ENCODE measurements around the gene VPS9D1. TPM values are rescaled to one million over a fixed set of nuclear protein-coding genes. Genes with fewer than 3 reads are reported as not detected.
A peak's percentile ranks its signal among the peaks of the same experiment; 100 is the strongest.

VPS9D1 gene
- total RNA-seq, 5 donors from 2014 or later (not counting 1 experiment from before 2014, with no cell fraction given), result 15.5 to 28.8 (median 24.5) TPM

DNA sequence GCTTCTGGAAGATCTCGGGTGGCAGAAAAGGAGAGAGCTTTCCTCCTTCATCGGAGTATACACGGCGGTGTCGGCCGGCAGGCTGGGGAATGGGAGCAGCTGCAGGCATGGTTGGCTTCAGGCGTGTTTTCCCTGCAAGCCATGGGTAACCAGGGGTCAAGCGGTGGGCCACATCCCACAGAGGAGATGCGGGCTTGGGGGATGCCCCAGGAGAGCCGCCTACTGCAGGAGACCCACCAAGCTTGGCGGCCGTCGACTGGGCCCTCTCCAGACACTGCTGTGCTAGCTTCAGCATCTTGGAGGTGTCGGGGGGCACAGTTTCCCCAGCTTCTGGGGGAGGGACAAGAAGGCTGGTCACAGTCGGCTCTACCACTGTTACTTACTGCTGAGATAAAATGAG, 4.2 kb downstream of the VPS9D1 start:
- CTCF ChIA-PET, result interaction anchor here (0.5 to 0.6 kb wide), 2 partner anchors 20 to 32 kb away, joined by 3 to 4 read pairs; no protein-coding TSS in a partner anchor
- Mint-ChIP-seq H3K9me3 (no peaks in the 10 kb centered on the region), H3K27me3 (no peaks in the 10 kb centered on the region), H3K27ac (no peak overlapping the region), H3K4me3 (no peak overlapping the region), H3K36me3 (no peaks in the 10 kb centered on the region), H3K4me1 (peaks cover 11 to 19% (median 16%) of the 10 kb centered on the region in 3 donors)
- ATAC-seq (replicated peaks in 1 of 4), result no peak
- no peak overlapping the region for H3K27ac ChIP-seq (ENCODE audit: low read length)
- POLR2A ChIA-PET, result interaction anchor here (0.5 to 0.6 kb wide), 3 partner anchors 38 to 69 kb away, joined by 3 to 6 read pairs (median 5); no protein-coding TSS in a partner anchor
- no peaks in the 10 kb centered on the region for H3K9me3 ChIP-seq
- H3K4me3 ChIP-seq (ENCODE audit: control insufficient read depth in 1 of 2, extremely low read depth in 1 of 2, low read length in 1 of 2), result no peak overlapping the region
- H3K36me3 ChIP-seq (ENCODE audit: control insufficient read depth in 2 of 2, extremely low read depth in 1 of 2, insufficient read depth in 1 of 2, low read length in 1 of 2), result no peaks in the 10 kb centered on the region
- DNase-seq, result no peak
- peaks cover 0 to 9% of the 10 kb centered on the region in 2 experiments for H3K27me3 ChIP-seq (replicated peaks in 1 of 2; ENCODE audit: control insufficient read depth in 2 of 2, extremely low read depth in 1 of 2, insufficient read depth in 2 of 2, low read length in 1 of 2)
- peaks cover 2 to 24% of the 10 kb centered on the region in 2 experiments for H3K4me1 ChIP-seq (ENCODE audit: control insufficient read depth in 1 of 2, extremely low read depth in 1 of 2, insufficient read depth in 2 of 2, low read length in 2 of 2)
- 98% methylated on average over 12 of the region's 15 CpGs for WGBS (ENCODE audit: insufficient coverage)

DNA sequence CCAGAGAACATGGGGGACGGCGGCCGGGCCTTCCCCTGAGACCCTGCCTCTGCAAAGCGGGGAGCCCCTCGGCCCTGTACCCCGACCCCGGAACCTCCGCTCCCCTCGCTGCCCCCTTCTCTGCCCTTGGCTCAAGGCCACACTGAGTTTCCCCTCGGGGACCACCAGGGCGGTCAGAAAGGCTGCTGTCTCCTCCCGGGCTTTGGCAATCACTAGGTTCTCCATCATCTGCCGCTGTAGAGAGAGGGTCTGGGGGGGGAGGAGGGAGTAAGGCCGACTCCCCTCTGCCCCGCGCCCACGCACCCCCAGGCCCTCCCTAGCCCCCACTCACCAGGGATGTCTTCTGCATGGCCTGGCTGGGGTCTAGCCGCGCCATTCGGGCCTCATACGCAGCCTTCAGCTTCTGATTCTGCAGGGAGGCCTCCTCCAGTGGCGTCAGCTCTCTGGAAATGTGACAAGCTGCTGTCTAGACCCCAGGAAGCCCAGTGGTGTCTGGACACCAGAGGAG, 8.4 kb downstream of the VPS9D1 start:
- ChIA-PET POLR2A (no interaction called here), CTCF (interaction anchor here in 1 of 2 donors (0.5 to 1.0 kb wide), 2 partner anchors 12 to 134 kb away, joined by 3 to 4 read pairs; no protein-coding TSS in a partner anchor)
- H3K27me3 ChIP-seq (replicated peaks in 1 of 2; ENCODE audit: control insufficient read depth in 2 of 2, extremely low read depth in 1 of 2, insufficient read depth in 2 of 2, low read length in 1 of 2), result peaks cover 0 to 9% of the 10 kb centered on the region in 2 experiments
- Mint-ChIP-seq H3K4me3 (peak overlapping the region; percentile 49 to 64 (median 53)), H3K36me3 (no peaks in the 10 kb centered on the region), H3K4me1 (peaks cover 0 to 7% (median 3%) of the 10 kb centered on the region in 3 donors), H3K9me3 (no peaks in the 10 kb centered on the region), H3K27me3 (no peaks in the 10 kb centered on the region), H3K27ac (no peak overlapping the region)
- no peak for ATAC-seq (replicated peaks in 1 of 4)
- H3K36me3 ChIP-seq (ENCODE audit: control insufficient read depth in 2 of 2, extremely low read depth in 1 of 2, insufficient read depth in 1 of 2, low read length in 1 of 2), result no peaks in the 10 kb centered on the region
- WGBS (ENCODE audit: insufficient coverage), result 30% methylated on average over 12 of the region's 22 CpGs
- H3K9me3 ChIP-seq, result no peaks in the 10 kb centered on the region
- H3K4me1 ChIP-seq (ENCODE audit: control insufficient read depth in 1 of 2, extremely low read depth in 1 of 2, insufficient read depth in 2 of 2, low read length in 2 of 2), result peaks cover 0 to 20% of the 10 kb centered on the region in 2 experiments
- DNase-seq, result no peak
- peak overlapping the region; percentile 48 to 55 for H3K4me3 ChIP-seq (ENCODE audit: control insufficient read depth in 1 of 2, extremely low read depth in 1 of 2, low read length in 1 of 2)
- H3K27ac ChIP-seq (ENCODE audit: low read length), result no peak overlapping the region

- ATAC-seq (replicated peaks in 1 of 4), result peak; percentile 83 to 89 (median 89)
- no peak overlapping the region for H3K27ac Mint-ChIP-seq
- Histone ChIP-seq H3K4me1 (ENCODE audit: control insufficient read depth in 1 of 2, extremely low read depth in 1 of 2, insufficient read depth in 2 of 2, low read length in 2 of 2) (peaks cover 0 to 20% of the 10 kb centered on the region in 2 experiments), H3K27me3 (replicated peaks in 1 of 2; ENCODE audit: control insufficient read depth in 2 of 2, extremely low read depth in 1 of 2, insufficient read depth in 2 of 2, low read length in 1 of 2) (peaks cover 0 to 9% of the 10 kb centered on the region in 2 experiments), H3K36me3 (ENCODE audit: control insufficient read depth in 2 of 2, extremely low read depth in 1 of 2, insufficient read depth in 1 of 2, low read length in 1 of 2) (no peaks in the 10 kb centered on the region), H3K9me3 (no peaks in the 10 kb centered on the region), H3K27ac (ENCODE audit: low read length) (no peak overlapping the region), H3K4me3 (ENCODE audit: control insufficient read depth in 1 of 2, extremely low read depth in 1 of 2, low read length in 1 of 2) (peak overlapping the region; percentile 48 to 55)
- peak overlapping the region; percentile 53 to 64 (median 61) for H3K4me3 Mint-ChIP-seq
- DNase-seq, result peak in 34 of 35 experiments; percentile 23 to 81 (median 57)
- no peaks in the 10 kb centered on the region for H3K9me3 Mint-ChIP-seq
- whole genome bisulfite sequencing (ENCODE audit: insufficient coverage), result under 1% methylated on average over 30 of the region's 48 CpGs
- ChIA-PET CTCF (interaction anchor here (0.5 to 1.1 kb wide), 2 partner anchors 81 to 133 kb away, joined by 3 to 4 read pairs; no protein-coding TSS in a partner anchor), POLR2A (no interaction called here)
- H3K4me1 Mint-ChIP-seq, result peaks cover 0 to 7% (median 3%) of the 10 kb centered on the region in 3 donors
- no peaks in the 10 kb centered on the region for H3K36me3 Mint-ChIP-seq
- H3K27me3 Mint-ChIP-seq, result no peaks in the 10 kb centered on the region
Observed at GRCh38 chr16:89711601-89712273, 9.0 kb downstream of the VPS9D1 start.

GRCh38 chr16:89710709-89711564, 9.8 kb downstream of the VPS9D1 start:
- 93% methylated on average over 55 of the region's 63 CpGs for WGBS (ENCODE audit: insufficient coverage)
- ChIA-PET POLR2A (no interaction called here), CTCF (interaction anchor here in 1 of 2 donors (1.1 kb wide), 1 partner anchor 82 kb away, joined by 3 read pairs; no protein-coding TSS in a partner anchor)
- H3K4me1 ChIP-seq (ENCODE audit: control insufficient read depth in 1 of 2, extremely low read depth in 1 of 2, insufficient read depth in 2 of 2, low read length in 2 of 2), result peaks cover 0 to 25% of the 10 kb centered on the region in 2 experiments
- H3K9me3 Mint-ChIP-seq, result no peaks in the 10 kb centered on the region
- H3K4me3 Mint-ChIP-seq, result no peak overlapping the region
- ATAC-seq (replicated peaks in 1 of 4), result peak in 2 of 4 experiments; percentile 3 to 11
- no peaks in the 10 kb centered on the region for H3K9me3 ChIP-seq
- H3K36me3 Mint-ChIP-seq, result no peaks in the 10 kb centered on the region
- H3K36me3 ChIP-seq (ENCODE audit: control insufficient read depth in 2 of 2, extremely low read depth in 1 of 2, insufficient read depth in 1 of 2, low read length in 1 of 2), result no peaks in the 10 kb centered on the region
- peaks cover 3 to 10% (median 9%) of the 10 kb centered on the region in 3 donors for H3K4me1 Mint-ChIP-seq
- H3K27me3 Mint-ChIP-seq, result no peaks in the 10 kb centered on the region
- H3K27ac Mint-ChIP-seq, result no peak overlapping the region
- DNase-seq, result no peak
- H3K27me3 ChIP-seq (replicated peaks in 1 of 2; ENCODE audit: control insufficient read depth in 2 of 2, extremely low read depth in 1 of 2, insufficient read depth in 2 of 2, low read length in 1 of 2), result peaks cover 0 to 9% of the 10 kb centered on the region in 2 experiments
- H3K27ac ChIP-seq (ENCODE audit: low read length), result no peak overlapping the region
- no peak overlapping the region for H3K4me3 ChIP-seq (ENCODE audit: control insufficient read depth in 1 of 2, extremely low read depth in 1 of 2, low read length in 1 of 2)

DNA sequence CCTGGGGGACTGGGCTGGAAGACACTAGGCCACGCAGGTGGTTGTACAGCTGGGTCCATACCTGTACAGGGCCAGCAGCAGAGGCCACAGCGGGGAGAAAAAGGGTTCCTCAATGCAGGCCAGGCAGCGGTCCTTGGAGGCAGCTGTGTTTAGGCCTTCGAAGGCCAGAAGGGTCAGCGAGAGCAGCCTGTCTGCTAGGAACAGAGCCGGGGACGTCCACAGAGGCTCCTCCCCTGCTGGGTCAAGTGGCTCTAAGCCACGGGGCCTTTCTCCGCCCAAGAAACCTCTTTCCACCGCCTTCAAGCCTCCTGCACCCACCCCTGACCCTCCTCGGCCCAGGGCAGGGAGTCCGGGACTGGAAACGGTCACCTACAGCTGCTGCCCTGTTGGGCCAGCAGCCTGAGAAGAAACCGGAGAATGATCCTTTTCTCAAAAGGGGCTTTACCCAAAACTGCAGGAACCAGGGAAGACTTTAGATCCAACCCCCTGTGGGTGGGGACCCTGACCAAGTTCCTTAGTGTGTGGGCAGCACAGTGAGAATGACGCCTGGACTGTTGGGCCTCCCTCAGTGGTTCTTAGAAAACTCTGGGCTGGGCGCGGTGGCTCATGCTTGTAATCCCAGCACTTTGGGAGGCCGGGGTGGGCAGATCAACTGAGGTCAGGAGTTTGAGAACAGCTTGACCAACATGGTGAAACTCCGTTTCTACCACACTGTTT, 10.8 kb downstream of the VPS9D1 start:
- Histone ChIP-seq H3K4me3 (ENCODE audit: control insufficient read depth in 1 of 2, extremely low read depth in 1 of 2, low read length in 1 of 2) (no peak overlapping the region), H3K27ac (ENCODE audit: low read length) (no peak overlapping the region), H3K4me1 (ENCODE audit: control insufficient read depth in 1 of 2, extremely low read depth in 1 of 2, insufficient read depth in 2 of 2, low read length in 2 of 2) (peaks cover 0 to 31% of the 10 kb centered on the region in 2 experiments), H3K9me3 (no peaks in the 10 kb centered on the region), H3K27me3 (replicated peaks in 1 of 2; ENCODE audit: control insufficient read depth in 2 of 2, extremely low read depth in 1 of 2, insufficient read depth in 2 of 2, low read length in 1 of 2) (peaks cover 0 to 12% of the 10 kb centered on the region in 2 experiments), H3K36me3 (ENCODE audit: control insufficient read depth in 2 of 2, extremely low read depth in 1 of 2, insufficient read depth in 1 of 2, low read length in 1 of 2) (no peaks in the 10 kb centered on the region)
- no peaks in the 10 kb centered on the region for H3K27me3 Mint-ChIP-seq
- no peaks in the 10 kb centered on the region for H3K36me3 Mint-ChIP-seq
- H3K27ac Mint-ChIP-seq, result no peak overlapping the region
- no peak for DNase-seq
- WGBS (ENCODE audit: insufficient coverage), result 90% methylated on average over 18 of the region's 19 CpGs
- ChIA-PET CTCF (no interaction called here), POLR2A (no interaction called here)
- ATAC-seq (replicated peaks in 1 of 4), result no peak
- H3K9me3 Mint-ChIP-seq, result no peaks in the 10 kb centered on the region
- peak overlapping the region in 2 of 3 donors; percentile 13 to 28 for H3K4me3 Mint-ChIP-seq
- H3K4me1 Mint-ChIP-seq, result peaks cover 5 to 11% (median 11%) of the 10 kb centered on the region in 3 donors

All from T-cell (primary cell).